Measurements from ENCODE around the gene GNG8. TPM values are rescaled to one million over a fixed set of nuclear protein-coding genes. Genes with fewer than 3 reads are reported as not detected.

Gene GNG8
- total and polyA plus RNA-seq, 2 donors (not counting 1 experiment from before 2014, with no cell fraction given) = 6.7 TPM; not detected in 1

DNA sequence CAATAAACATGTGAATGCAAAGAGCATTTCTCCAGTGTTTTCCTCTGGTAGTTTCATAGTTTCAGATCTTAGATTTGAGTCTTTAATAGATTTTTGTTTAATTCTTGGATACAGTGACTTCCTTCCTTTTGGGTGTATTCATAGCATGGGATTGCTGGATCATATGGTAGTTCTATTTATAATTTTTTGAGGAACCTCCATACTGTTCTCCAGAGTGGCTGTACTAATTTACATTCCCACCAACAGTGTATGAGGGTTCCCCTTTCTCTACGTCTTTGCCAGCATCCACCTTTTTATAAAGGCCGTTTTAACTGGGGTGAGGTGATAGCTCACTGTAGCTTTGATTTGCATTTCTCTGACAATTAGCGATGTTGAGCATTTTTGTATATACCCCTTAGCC, 44.1 kb downstream of the GNG8 start:
- Mint-ChIP-seq H3K27me3 (no peaks in the 10 kb centered on the region), H3K27ac (no peak overlapping the region), H3K4me3 (no peak overlapping the region), H3K9me3 (ENCODE audit: insufficient read depth) (no peaks in the 10 kb centered on the region), H3K4me1 (no peaks in the 10 kb centered on the region)
- Histone ChIP-seq H3K9me3 (ENCODE audit: control extremely low read depth in 1 of 3, control insufficient read depth in 2 of 3, insufficient read depth in 1 of 3, low read length in 2 of 3) (no peaks in the 10 kb centered on the region), H3K4me1 (ENCODE audit: control insufficient read depth in 2 of 2, insufficient read depth in 2 of 2, low read length in 2 of 2) (no peaks in the 10 kb centered on the region), H4K20me1 (ENCODE audit: control insufficient read depth, insufficient read depth, low read length, poor library complexity, severe bottlenecking) (no peaks in the 10 kb centered on the region), H3K4me2 (replicated peaks; ENCODE audit: low read depth, low read length, poor library complexity, severe bottlenecking) (no peak overlapping the region), H3K27ac (ENCODE audit: low read length in 2 of 2) (no peak overlapping the region), H3K9ac (ENCODE audit: low read length) (no peak overlapping the region), H2AFZ (ENCODE audit: insufficient read depth, low read depth, low read length, poor library complexity, severe bottlenecking) (no peak overlapping the region), H3K79me2 (ENCODE audit: control insufficient read depth, insufficient read depth, low read length) (no peaks in the 10 kb centered on the region), H3K36me3 (replicated peaks in 1 of 2; ENCODE audit: control extremely low read depth in 1 of 2, control insufficient read depth in 1 of 2, extremely low read depth in 1 of 2, insufficient read depth in 2 of 2, low read length in 1 of 2) (no peaks in the 10 kb centered on the region), H3K4me3 (ENCODE audit: control extremely low read depth in 1 of 5, extremely low read depth in 1 of 5, insufficient read depth in 1 of 5, low read depth in 2 of 5, low read length in 4 of 5) (no peak overlapping the region), H3K27me3 (replicated peaks in 1 of 4; ENCODE audit: control extremely low read depth in 1 of 4, control insufficient read depth in 3 of 4, insufficient read depth in 4 of 4, low read length in 3 of 4) (no peaks in the 10 kb centered on the region)
- ATAC-seq (ENCODE audit: low read depth) (no peak), DNase-seq (no peak)
- POLR2A ChIA-PET = no interaction called here
- no CpG with 5 or more reads among the region's 3 CpGs for WGBS (ENCODE audit: insufficient coverage)
- intact Hi-C loops (cut with micrococcal nuclease) = no loop called here
- CTCF ChIA-PET = no interaction called here
- TF ChIP-seq CTCF (IDR thresholded peaks at IDR 0.05) (no peak), EZH2 (IDR thresholded peaks at IDR 0.05; ENCODE audit: borderline replicate concordance, insufficient read depth, low read depth, low read length, poor library complexity, severe bottlenecking) (no peak)

DNA sequence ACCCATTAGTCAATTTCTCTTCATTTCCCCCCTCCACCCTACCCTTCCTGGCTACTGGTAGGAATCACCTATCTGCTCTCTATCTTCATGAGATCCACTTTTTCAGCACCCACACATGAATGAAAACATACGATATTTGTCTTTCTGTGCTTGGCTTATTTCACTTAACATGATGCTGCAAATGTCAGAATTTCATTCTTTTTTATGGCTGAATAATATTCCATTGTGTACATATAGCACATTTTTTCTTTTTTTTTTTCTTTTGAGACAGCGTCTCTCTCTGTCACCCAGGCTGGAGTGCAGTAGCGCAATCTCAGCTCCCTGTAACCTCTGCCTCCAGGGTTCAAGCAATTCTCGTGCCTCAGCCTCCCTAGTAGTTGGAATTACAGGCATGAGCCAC, 44.7 kb downstream of the GNG8 start:
- Mint-ChIP-seq H3K4me1 (no peaks in the 10 kb centered on the region), H3K4me3 (no peak overlapping the region), H3K27me3 (no peaks in the 10 kb centered on the region), H3K9me3 (ENCODE audit: insufficient read depth) (no peaks in the 10 kb centered on the region), H3K27ac (no peak overlapping the region)
- H3K27ac ChIP-seq (ENCODE audit: low read length in 2 of 2) = no peak overlapping the region
- H4K20me1 ChIP-seq (ENCODE audit: control insufficient read depth, insufficient read depth, low read length, poor library complexity, severe bottlenecking) = no peaks in the 10 kb centered on the region
- H3K4me1 ChIP-seq (ENCODE audit: control insufficient read depth in 2 of 2, insufficient read depth in 2 of 2, low read length in 2 of 2) = no peaks in the 10 kb centered on the region
- 100% methylated on average over 2 of the region's 4 CpGs for WGBS (ENCODE audit: insufficient coverage)
- H2AFZ ChIP-seq (ENCODE audit: insufficient read depth, low read depth, low read length, poor library complexity, severe bottlenecking) = no peak overlapping the region
- no peak for TF ChIP-seq EZH2 (IDR thresholded peaks at IDR 0.05; ENCODE audit: borderline replicate concordance, insufficient read depth, low read depth, low read length, poor library complexity, severe bottlenecking)
- no peak for TF ChIP-seq CTCF (IDR thresholded peaks at IDR 0.05)
- no peak overlapping the region for H3K9ac ChIP-seq (ENCODE audit: low read length)
- ATAC-seq (ENCODE audit: low read depth) (no peak), DNase-seq (no peak)
- no peaks in the 10 kb centered on the region for H3K79me2 ChIP-seq (ENCODE audit: control insufficient read depth, insufficient read depth, low read length)
- H3K27me3 ChIP-seq (replicated peaks in 1 of 4; ENCODE audit: control extremely low read depth in 1 of 4, control insufficient read depth in 3 of 4, insufficient read depth in 4 of 4, low read length in 3 of 4) = no peaks in the 10 kb centered on the region
- POLR2A ChIA-PET = no interaction called here
- CTCF ChIA-PET = no interaction called here
- H3K4me3 ChIP-seq (ENCODE audit: control extremely low read depth in 1 of 5, extremely low read depth in 1 of 5, insufficient read depth in 1 of 5, low read depth in 2 of 5, low read length in 4 of 5) = no peak overlapping the region
- no peaks in the 10 kb centered on the region for H3K36me3 ChIP-seq (replicated peaks in 1 of 2; ENCODE audit: control extremely low read depth in 1 of 2, control insufficient read depth in 1 of 2, extremely low read depth in 1 of 2, insufficient read depth in 2 of 2, low read length in 1 of 2)
- intact Hi-C loops (cut with micrococcal nuclease) = no loop called here
- H3K9me3 ChIP-seq (ENCODE audit: control extremely low read depth in 1 of 3, control insufficient read depth in 2 of 3, insufficient read depth in 1 of 3, low read length in 2 of 3) = no peaks in the 10 kb centered on the region
- H3K4me2 ChIP-seq (replicated peaks; ENCODE audit: low read depth, low read length, poor library complexity, severe bottlenecking) = no peak overlapping the region

All from B cell (primary cell).